Measurements from ENCODE around the gene C11orf16.

Gene C11orf16

GRCh38 chr11:8934742-8935488, 2.2 kb upstream of the C11orf16 start:
- Histone ChIP-seq H3K9ac (ENCODE audit: low read depth, low read length) (no peak overlapping the region), H3K27me3 (ENCODE audit: insufficient read depth, low read length) (no peaks in the 10 kb centered on the region), H3K36me3 (ENCODE audit: insufficient read depth, low read length) (no peaks in the 10 kb centered on the region), H3K4me1 (ENCODE audit: insufficient read depth, low read length) (peaks cover 15% of the 10 kb centered on the region; the same call in 1 of the 2 replicates), H3K4me3 (ENCODE audit: low read length) (no peak overlapping the region), H3K27ac (ENCODE audit: low read depth, low read length) (no peak overlapping the region), H3K9me3 (ENCODE audit: insufficient read depth, low read depth, low read length) (no peaks in the 10 kb centered on the region)
- 42% methylated on average over 14 of the region's 14 CpGs for whole genome bisulfite sequencing

- 90% methylated on average over 6 of the region's 6 CpGs for WGBS
Measured at GRCh38 chr11:8933931-8934330, 1.2 kb upstream of the C11orf16 start.

GRCh38 chr11:8930456-8931175, 2.1 kb downstream of the C11orf16 start:
- Histone ChIP-seq H3K9ac (ENCODE audit: low read depth, low read length) (no peak overlapping the region), H3K4me1 (ENCODE audit: insufficient read depth, low read length) (peaks cover 15% of the 10 kb centered on the region; the same call in 1 of the 2 replicates), H3K27ac (ENCODE audit: low read depth, low read length) (no peak overlapping the region), H3K36me3 (ENCODE audit: insufficient read depth, low read length) (no peaks in the 10 kb centered on the region), H3K27me3 (ENCODE audit: insufficient read depth, low read length) (no peaks in the 10 kb centered on the region), H3K9me3 (ENCODE audit: insufficient read depth, low read depth, low read length) (no peaks in the 10 kb centered on the region), H3K4me3 (ENCODE audit: low read length) (no peak overlapping the region)
- WGBS = 91% methylated on average over 12 of the region's 12 CpGs

More at GRCh38 chr11:8933931-8934330, 1.2 kb upstream of the C11orf16 start:
- Histone ChIP-seq H3K4me1 (ENCODE audit: insufficient read depth, low read length) (peaks cover 15% of the 10 kb centered on the region; the same call in 1 of the 2 replicates), H3K36me3 (ENCODE audit: insufficient read depth, low read length) (no peaks in the 10 kb centered on the region), H3K9me3 (ENCODE audit: insufficient read depth, low read depth, low read length) (no peaks in the 10 kb centered on the region), H3K9ac (ENCODE audit: low read depth, low read length) (no peak overlapping the region), H3K4me3 (ENCODE audit: low read length) (no peak overlapping the region), H3K27ac (ENCODE audit: low read depth, low read length) (no peak overlapping the region), H3K27me3 (ENCODE audit: insufficient read depth, low read length) (no peaks in the 10 kb centered on the region)

- WGBS = 93% methylated on average over 9 of the region's 9 CpGs
- Histone ChIP-seq H3K4me3 (ENCODE audit: low read length) (no peak overlapping the region), H3K9ac (ENCODE audit: low read depth, low read length) (no peak overlapping the region), H3K27ac (ENCODE audit: low read depth, low read length) (no peak overlapping the region), H3K9me3 (ENCODE audit: insufficient read depth, low read depth, low read length) (no peaks in the 10 kb centered on the region), H3K4me1 (ENCODE audit: insufficient read depth, low read length) (peaks cover 6% of the 10 kb centered on the region; the same call in 1 of the 2 replicates), H3K36me3 (ENCODE audit: insufficient read depth, low read length) (no peaks in the 10 kb centered on the region), H3K27me3 (ENCODE audit: insufficient read depth, low read length) (no peaks in the 10 kb centered on the region)
Measured at GRCh38 chr11:8928981-8929615, 3.6 kb downstream of the C11orf16 start.

- peaks cover 6% of the 10 kb centered on the region; the same call in 1 of the 2 replicates for H3K4me1 ChIP-seq (ENCODE audit: insufficient read depth, low read length)
- no peaks in the 10 kb centered on the region for H3K27me3 ChIP-seq (ENCODE audit: insufficient read depth, low read length)
- no peaks in the 10 kb centered on the region for H3K9me3 ChIP-seq (ENCODE audit: insufficient read depth, low read depth, low read length)
- no peak overlapping the region for H3K27ac ChIP-seq (ENCODE audit: low read depth, low read length)
- peaks cover 2% of the 10 kb centered on the region; the same call in 1 of the 2 replicates for H3K36me3 ChIP-seq (ENCODE audit: insufficient read depth, low read length)
- H3K9ac ChIP-seq (ENCODE audit: low read depth, low read length) = no peak overlapping the region
- H3K4me3 ChIP-seq (ENCODE audit: low read length) = no peak overlapping the region
- 92% methylated on average over 4 of the region's 4 CpGs for WGBS
Measured at GRCh38 chr11:8928205-8928604, 4.5 kb downstream of the C11orf16 start.

GRCh38 chr11:8927233-8927632, 5.5 kb downstream of the C11orf16 start:
- H3K36me3 ChIP-seq (ENCODE audit: insufficient read depth, low read length) = peaks cover 12% of the 10 kb centered on the region
- H3K4me1 ChIP-seq (ENCODE audit: insufficient read depth, low read length) = 0 out of 2 replicates have a peak, but pooled peaks cover under 1% of the 10 kb centered on the region
- no peaks in the 10 kb centered on the region for H3K27me3 ChIP-seq (ENCODE audit: insufficient read depth, low read length)
- H3K9me3 ChIP-seq (ENCODE audit: insufficient read depth, low read depth, low read length) = no peaks in the 10 kb centered on the region
- 91% methylated on average over 5 of the region's 5 CpGs for WGBS
- H3K4me3 ChIP-seq (ENCODE audit: low read length) = no peak overlapping the region
- H3K27ac ChIP-seq (ENCODE audit: low read depth, low read length) = no peak overlapping the region
- H3K9ac ChIP-seq (ENCODE audit: low read depth, low read length) = no peak overlapping the region

GRCh38 chr11:8926236-8926635, 6.5 kb downstream of the C11orf16 start:
- Histone ChIP-seq H3K27ac (ENCODE audit: low read depth, low read length) (no peak overlapping the region), H3K4me1 (ENCODE audit: insufficient read depth, low read length) (no peaks in the 10 kb centered on the region), H3K4me3 (ENCODE audit: low read length) (no peak overlapping the region), H3K36me3 (ENCODE audit: insufficient read depth, low read length) (peaks cover 22% of the 10 kb centered on the region), H3K9ac (ENCODE audit: low read depth, low read length) (no peak overlapping the region), H3K9me3 (ENCODE audit: insufficient read depth, low read depth, low read length) (no peaks in the 10 kb centered on the region), H3K27me3 (ENCODE audit: insufficient read depth, low read length) (no peaks in the 10 kb centered on the region)
- WGBS = 93% methylated on average over 5 of the region's 5 CpGs

- H3K9me3 ChIP-seq (ENCODE audit: insufficient read depth, low read depth, low read length) = no peaks in the 10 kb centered on the region
Measured at GRCh38 chr11:8925711-8926110, 7.0 kb downstream of the C11orf16 start.

GRCh38 chr11:8922691-8923090, 10.1 kb downstream of the C11orf16 start:
- H3K9me3 ChIP-seq (ENCODE audit: insufficient read depth, low read depth, low read length) = no peaks in the 10 kb centered on the region
- H3K27ac ChIP-seq (ENCODE audit: low read depth, low read length) = no peak overlapping the region; the same call in 1 of the 2 replicates
- H3K4me1 ChIP-seq (ENCODE audit: insufficient read depth, low read length) = peaks cover 5% of the 10 kb centered on the region; the same call in 1 of the 2 replicates
- no peak overlapping the region for H3K4me3 ChIP-seq (ENCODE audit: low read length)
- H3K27me3 ChIP-seq (ENCODE audit: insufficient read depth, low read length) = no peaks in the 10 kb centered on the region
- WGBS = 89% methylated on average over 4 of the region's 5 CpGs
- no peak overlapping the region for H3K9ac ChIP-seq (ENCODE audit: low read depth, low read length)
- peaks cover 55% of the 10 kb centered on the region for H3K36me3 ChIP-seq (ENCODE audit: insufficient read depth, low read length)

More at GRCh38 chr11:8925711-8926110, 7.0 kb downstream of the C11orf16 start:
- H3K27me3 ChIP-seq (ENCODE audit: insufficient read depth, low read length) = no peaks in the 10 kb centered on the region
- no peak overlapping the region for H3K9ac ChIP-seq (ENCODE audit: low read depth, low read length)
- H3K4me3 ChIP-seq (ENCODE audit: low read length) = no peak overlapping the region
- WGBS = 94% methylated on average over 5 of the region's 5 CpGs
- peaks cover 27% of the 10 kb centered on the region for H3K36me3 ChIP-seq (ENCODE audit: insufficient read depth, low read length)
- no peaks in the 10 kb centered on the region for H3K4me1 ChIP-seq (ENCODE audit: insufficient read depth, low read length)
- no peak overlapping the region for H3K27ac ChIP-seq (ENCODE audit: low read depth, low read length)

- H3K27me3 ChIP-seq (ENCODE audit: insufficient read depth, low read length) = no peaks in the 10 kb centered on the region
- peak overlapping the region; percentile 21; the same call in 1 of the 2 replicates for H3K9ac ChIP-seq (ENCODE audit: low read depth, low read length)
- H3K4me1 ChIP-seq (ENCODE audit: insufficient read depth, low read length) = peaks cover 14% of the 10 kb centered on the region; the same call in 1 of the 2 replicates
- no peaks in the 10 kb centered on the region for H3K9me3 ChIP-seq (ENCODE audit: insufficient read depth, low read depth, low read length)
- 83% methylated on average over 5 of the region's 5 CpGs for WGBS
- H3K36me3 ChIP-seq (ENCODE audit: insufficient read depth, low read length) = peaks cover 68% of the 10 kb centered on the region
- no peak overlapping the region; the same call in 1 of the 2 replicates for H3K4me3 ChIP-seq (ENCODE audit: low read length)
- peak overlapping the region; percentile 75 for H3K27ac ChIP-seq (ENCODE audit: low read depth, low read length)
Measured at GRCh38 chr11:8917157-8917825, 15.5 kb downstream of the C11orf16 start.
